Measurements from ENCODE around the gene AMOTL2. TPM values are rescaled to one million over a fixed set of nuclear protein-coding genes. Genes with fewer than 3 reads are reported as not detected.

Gene AMOTL2
- total and polyA plus RNA-seq, 9 of the 15 experiments (the other 6 are each of a cell fraction or from before 2014, with no cell fraction given): 0.12 to 0.31 TPM; not detected in 7

- Histone ChIP-seq H2AFZ (ENCODE audit: low read depth, low read length) (no peak overlapping the region), H3K9me1 (ENCODE audit: control insufficient read depth, insufficient read depth, low read length) (no peaks in the 10 kb centered on the region), H3K4me3 (no peak overlapping the region), H3K79me2 (ENCODE audit: control insufficient read depth, insufficient read depth, low read length) (no peaks in the 10 kb centered on the region), H3K36me3 (ENCODE audit: control insufficient read depth, insufficient read depth, low read length) (no peaks in the 10 kb centered on the region), H3K9me3 (replicated peaks; ENCODE audit: control insufficient read depth, insufficient read depth, low read depth, low read length) (no peaks in the 10 kb centered on the region), H3K27ac (ENCODE audit: extremely low read depth, low read depth, low read length) (no peak overlapping the region), H3K4me2 (ENCODE audit: insufficient read depth, low read length) (no peak overlapping the region), H3K27me3 (ENCODE audit: control insufficient read depth in 2 of 2, insufficient read depth in 2 of 2, low read length in 2 of 2) (peaks cover 0 to 31% of the 10 kb centered on the region in 2 experiments; a peak in 2 of 5 replicates), H3K4me1 (replicated peaks in 1 of 2; ENCODE audit: control insufficient read depth in 2 of 2, insufficient read depth in 2 of 2, low read length in 2 of 2) (no peaks in the 10 kb centered on the region), H3K9ac (ENCODE audit: insufficient read depth in 1 of 2, low read depth in 2 of 2, low read length in 2 of 2) (no peak overlapping the region), H4K20me1 (replicated peaks; ENCODE audit: control insufficient read depth, insufficient read depth, low read length) (no peaks in the 10 kb centered on the region)
- WGBS (ENCODE audit: insufficient coverage, low coverage, missing lambda C conversion rate): 0% methylated on average over 4 of the region's 4 CpGs
- DNase-seq (ENCODE audit: extremely low read depth in 1 of 4, low spot score in 3 of 4): no peak
- BruUV-seq (replicated peaks): no TSS peak
- FAIRE-seq: no peak
- no peak for TF ChIP-seq DACH1 (IDR thresholded peaks at IDR 0.05; ENCODE audit: partially characterized antibody)
- TF ChIP-seq MEIS2 (IDR thresholded peaks at IDR 0.05; ENCODE audit: partially characterized antibody): no peak
- TF ChIP-seq CEBPB (tag; IDR thresholded peaks at IDR 0.05): no peak
- TF ChIP-seq HNRNPLL (IDR thresholded peaks at IDR 0.05; ENCODE audit: low read depth, low read length, poor library complexity, severe bottlenecking): no peak
- no peak for TF ChIP-seq SREBF2 (CRISPR knock-in tag; IDR thresholded peaks at IDR 0.05)
- no peak for TF ChIP-seq KLF16 (IDR thresholded peaks at IDR 0.05)
- no peak for TF ChIP-seq ZNF354B (CRISPR knock-in tag; IDR thresholded peaks at IDR 0.05)
- no peak for TF ChIP-seq TBL1XR1 (IDR thresholded peaks at IDR 0.05; ENCODE audit: low read length in 2 of 2)
- no peak for TF ChIP-seq YBX1 (IDR thresholded peaks at IDR 0.05)
- TF ChIP-seq ATF2 (CRISPR knock-in tag; IDR thresholded peaks at IDR 0.05): no peak
- TF ChIP-seq SIRT6 (IDR thresholded peaks at IDR 0.05; ENCODE audit: low read depth, low read length): no peak
- POLR2A ChIA-PET: no interaction called here
- in situ Hi-C loops (cut with MboI): no loop called here
- ATAC-seq: no peak
- CTCF ChIA-PET (ENCODE audit: low intra/inter-chr PET ratio): no interaction called here
- intact Hi-C loops (cut with micrococcal nuclease): no loop called here
These were observed 22.1 kb downstream of the AMOTL2 start for GRCh38 chr3:134352031-134352671.

Measured in K562 (cell line).